T-cell (primary cell): ENCODE measurements around the gene KIAA1217. TPM values are rescaled to one million over a fixed set of nuclear protein-coding genes. Genes with fewer than 3 reads are reported as not detected.

Source experiments
- ATAC-seq, 4 experiments: fragments of 200-7000 bp in 3 of 4; fragments of 150-1000 bp in 1 of 4; cut with Tn5 transposase; replicated peaks in 1 of 4; 1 replicate in 3 of 4; 2 replicates in 1 of 4; pipeline ENCODE4 v1.10.0; 2021; ENCODE audit warnings: moderate library complexity in 3 of 4, mild to moderate bottlenecking in 2 of 4, moderate number of reproducible peaks in 1 of 4
- CTCF ChIA-PET, 2 donors: fragments of 300-600 bp; sonication (Branson Sonifier 250); formaldehyde crosslinking; loops; one replicate each; lab custom pipeline; 2022; ENCODE audit warnings: antibody characterized with exemption in 2 of 2; lab: Charles Lee
- POLR2A ChIA-PET, 2 donors: fragments of 300-600 bp; sonication (Branson Sonifier 250); formaldehyde crosslinking; loops; one replicate each; lab custom pipeline; 2022; ENCODE audit warnings: antibody characterized with exemption in 2 of 2; lab: Charles Lee
- DNase-seq, 35 experiments: peaks; one replicate each; pipeline versions ENCODE4 v3.0.0 to v3.0.0-alpha.2; 2013 to 2023
- H3K27ac ChIP-seq: one replicate; pipeline ENCODE4 v1.5.1; 2013; ENCODE audit warnings: low read length
- H3K27me3 ChIP-seq, 2 experiments: replicated peaks in 1 of 2; 1 replicate in 1 of 2; 2 replicates in 1 of 2; pipeline versions ENCODE4 v1.6.1 to v1.7.0; 2013; ENCODE audit warnings: low read length in 1 of 2, mixed read lengths in 1 of 2; ENCODE audit not compliant: control insufficient read depth in 2 of 2, insufficient read depth in 2 of 2; ENCODE audit errors: extremely low read depth in 1 of 2
- H3K36me3 ChIP-seq, 2 donors: 1 replicate in 1 of 2; 2 replicates in 1 of 2; pipeline versions ENCODE4 v1.6.1 to v1.7.0; 2013; ENCODE audit warnings: low read length in 1 of 2; ENCODE audit not compliant: control insufficient read depth in 2 of 2, insufficient read depth in 1 of 2; ENCODE audit errors: extremely low read depth in 1 of 2
- H3K4me1 ChIP-seq, 2 experiments: 1 replicate in 1 of 2; 2 replicates in 1 of 2; pipeline versions ENCODE4 v1.6.1 to v1.7.0; 2013; ENCODE audit warnings: low read length in 2 of 2, mixed read lengths in 1 of 2; ENCODE audit not compliant: insufficient read depth in 2 of 2, control insufficient read depth in 1 of 2; ENCODE audit errors: extremely low read depth in 1 of 2
- H3K4me3 ChIP-seq, 2 donors: 1 replicate in 1 of 2; 2 replicates in 1 of 2; pipeline versions ENCODE4 v1.5.1 to v1.7.0; 2013; ENCODE audit warnings: mild to moderate bottlenecking in 2 of 2, low read length in 1 of 2, moderate library complexity in 1 of 2; ENCODE audit not compliant: control insufficient read depth in 1 of 2; ENCODE audit errors: extremely low read depth in 1 of 2
- H3K9me3 ChIP-seq: 2 replicates; pipeline ENCODE4 v1.7.0; 2013
- H3K27ac Mint-ChIP-seq, 2 donors: one replicate each; pipeline ENCODE4 v1.8.0; 2020 to 2021; ENCODE audit warnings: mild to moderate bottlenecking in 2 of 2, mixed read lengths in 2 of 2
- H3K27me3 Mint-ChIP-seq, 2 donors: one replicate each; pipeline ENCODE4 v1.8.0; 2021 to 2022; ENCODE audit warnings: mixed read lengths in 2 of 2
- H3K36me3 Mint-ChIP-seq: one replicate; pipeline ENCODE4 v1.8.0; 2021; ENCODE audit warnings: mixed read lengths
- H3K4me1 Mint-ChIP-seq, 3 donors: one replicate each; pipeline ENCODE4 v1.8.0; 2020 to 2022; ENCODE audit warnings: mixed read lengths in 3 of 3, mild to moderate bottlenecking in 1 of 3
- H3K4me3 Mint-ChIP-seq, 3 donors: one replicate each; pipeline ENCODE4 v1.8.0; 2020 to 2022; ENCODE audit warnings: mild to moderate bottlenecking in 3 of 3, mixed read lengths in 3 of 3, moderate library complexity in 3 of 3
- H3K9me3 Mint-ChIP-seq, 3 donors: one replicate each; pipeline ENCODE4 v1.8.0; 2020 to 2022; ENCODE audit warnings: mixed read lengths in 3 of 3
- WGBS: methylation state at CpG from one replicate; pipeline ENCODE4 v1.1.5; 2013; ENCODE audit warnings: missing lambda C conversion rate; ENCODE audit not compliant: insufficient coverage; 5-methylcytosine and 5-hydroxymethylcytosine counted together
- total RNA-seq, 35 experiments: library from RNA in 6 of 35; stranded (reverse) in 6 of 35; fragments of 120-200 nt in 1 of 35; gene quantifications; one replicate each; pipeline versions ENCODE4 v1.2.1 to v1.2.4 and lab custom pipeline; 2013 to 2026

KIAA1217 gene
- total RNA-seq, 5 donors from 2014 or later (not counting 1 experiment from before 2014, with no cell fraction given): 0.12 to 1.2 (median 0.66) TPM; not detected in 1

DNA sequence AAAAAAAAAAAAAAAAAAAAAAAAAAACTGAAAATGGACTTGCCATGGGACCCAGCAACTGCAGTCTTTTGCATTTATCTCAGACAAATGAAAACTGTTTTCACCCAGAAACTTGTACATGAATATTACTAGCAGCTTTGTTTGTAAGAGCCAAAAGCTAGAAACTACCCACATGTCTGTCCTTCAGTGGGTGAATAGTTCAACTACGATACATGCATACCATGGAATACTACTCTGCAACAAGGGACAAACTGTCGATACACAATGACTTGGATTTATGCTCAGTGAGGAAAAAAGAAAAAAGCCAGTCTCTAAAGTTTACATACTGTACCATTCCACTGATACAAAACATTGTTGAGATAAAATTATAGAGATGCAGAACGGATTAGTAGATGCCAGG lies 195.6 kb downstream of the KIAA1217 start:
- CTCF ChIA-PET: no interaction called here
- Mint-ChIP-seq H3K9me3 (no peaks in the 10 kb centered on the region), H3K27me3 (peaks cover 4 to 7% of the 10 kb centered on the region in 2 donors), H3K4me1 (no peaks in the 10 kb centered on the region), H3K4me3 (no peak overlapping the region), H3K27ac (no peak overlapping the region), H3K36me3 (no peaks in the 10 kb centered on the region)
- no peak overlapping the region for H3K4me3 ChIP-seq
- no peaks in the 10 kb centered on the region for H3K4me1 ChIP-seq
- DNase-seq (no peak), ATAC-seq (no peak)
- H3K9me3 ChIP-seq: no peaks in the 10 kb centered on the region
- H3K36me3 ChIP-seq: no peaks in the 10 kb centered on the region
- POLR2A ChIA-PET: no interaction called here
- H3K27me3 ChIP-seq: peaks cover 0 to 2% of the 10 kb centered on the region in 2 experiments
- H3K27ac ChIP-seq: no peak overlapping the region
- no CpG with 5 or more reads among the region's 3 CpGs for WGBS

DNA sequence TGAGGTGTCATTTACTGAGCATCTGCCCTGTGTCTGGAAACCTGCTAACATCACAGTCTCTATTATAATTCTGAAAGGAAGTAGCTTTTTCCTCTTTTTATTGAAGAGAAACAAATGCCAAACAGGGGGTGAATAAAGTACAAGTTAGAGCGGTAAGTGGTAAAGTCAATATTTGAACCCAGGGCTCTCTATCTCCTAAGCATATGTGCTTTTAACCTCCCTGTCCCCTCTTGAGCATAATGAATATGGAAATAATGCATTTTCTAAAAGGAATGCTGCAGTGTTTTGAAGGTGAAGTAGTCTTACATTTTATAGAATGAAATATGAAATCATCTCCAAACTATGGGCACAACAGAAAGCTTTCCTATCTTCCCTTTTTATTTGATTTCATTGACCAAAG lies 196.7 kb downstream of the KIAA1217 start:
- Mint-ChIP-seq H3K4me3 (no peak overlapping the region), H3K27ac (no peak overlapping the region), H3K4me1 (no peaks in the 10 kb centered on the region), H3K9me3 (no peaks in the 10 kb centered on the region), H3K36me3 (no peaks in the 10 kb centered on the region), H3K27me3 (peaks cover 2 to 7% of the 10 kb centered on the region in 2 donors)
- Histone ChIP-seq H3K36me3 (no peaks in the 10 kb centered on the region), H3K9me3 (no peaks in the 10 kb centered on the region), H3K27me3 (no peaks in the 10 kb centered on the region), H3K4me1 (no peaks in the 10 kb centered on the region), H3K27ac (no peak overlapping the region), H3K4me3 (no peak overlapping the region)
- ChIA-PET CTCF (interaction anchor here in 1 of 2 donors (1.1 kb wide), 1 partner anchor 153 kb away, joined by 3 read pairs; no protein-coding TSS in a partner anchor), POLR2A (interaction anchor here in 1 of 2 donors (0.7 kb wide), 1 partner anchor 1228 kb away, joined by 3 read pairs; no protein-coding TSS in a partner anchor)
- ATAC-seq: no peak
- no CpG with 5 or more reads among the region's 1 CpG for WGBS
- DNase-seq: no peak

GRCh38 chr10:24406809-24407483 lies 198.0 kb downstream of the KIAA1217 start:
- no peak for ATAC-seq
- CTCF ChIA-PET: interaction anchor here in 1 of 2 donors (0.7 kb wide), 1 partner anchor 674 kb away, joined by 3 read pairs; no protein-coding TSS in a partner anchor
- H3K4me1 ChIP-seq: no peaks in the 10 kb centered on the region
- Mint-ChIP-seq H3K27ac (no peak overlapping the region), H3K4me1 (no peaks in the 10 kb centered on the region), H3K36me3 (no peaks in the 10 kb centered on the region), H3K27me3 (peaks cover 4 to 11% of the 10 kb centered on the region in 2 donors), H3K9me3 (no peaks in the 10 kb centered on the region), H3K4me3 (no peak overlapping the region)
- H3K27me3 ChIP-seq: no peaks in the 10 kb centered on the region
- H3K9me3 ChIP-seq: no peaks in the 10 kb centered on the region
- H3K27ac ChIP-seq: no peak overlapping the region
- no peak overlapping the region for H3K4me3 ChIP-seq
- no peak for DNase-seq
- POLR2A ChIA-PET: interaction anchor here in 1 of 2 donors (0.5 kb wide), 1 partner anchor 461 kb away, joined by 3 read pairs; no protein-coding TSS in a partner anchor
- H3K36me3 ChIP-seq: no peaks in the 10 kb centered on the region
- WGBS: 80% methylated on average over 2 of the region's 12 CpGs

DNA sequence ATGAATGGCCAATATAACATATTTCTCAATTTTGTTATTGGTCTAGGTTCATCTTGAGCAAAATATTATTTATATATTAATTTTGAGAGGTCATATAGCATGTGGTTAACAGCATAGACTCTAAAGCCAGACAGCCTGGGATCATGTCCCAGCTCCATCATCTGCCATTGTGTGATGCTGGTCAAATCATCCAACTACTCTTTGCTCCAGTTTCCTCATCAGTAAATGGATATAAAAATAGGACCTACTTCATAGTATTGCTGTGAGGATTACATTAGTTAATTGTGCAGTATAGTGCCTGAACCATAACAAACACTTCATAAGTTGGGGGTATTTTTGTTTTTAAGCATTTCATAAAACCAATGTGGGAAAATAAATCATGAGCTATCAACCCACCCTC lies 199.0 kb downstream of the KIAA1217 start:
- Mint-ChIP-seq H3K4me1 (no peaks in the 10 kb centered on the region), H3K27ac (no peak overlapping the region), H3K27me3 (peaks cover 3 to 11% of the 10 kb centered on the region in 2 donors), H3K36me3 (no peaks in the 10 kb centered on the region), H3K9me3 (no peaks in the 10 kb centered on the region), H3K4me3 (no peak overlapping the region)
- POLR2A ChIA-PET: no interaction called here
- Histone ChIP-seq H3K4me1 (no peaks in the 10 kb centered on the region), H3K36me3 (no peaks in the 10 kb centered on the region), H3K27me3 (no peaks in the 10 kb centered on the region), H3K9me3 (no peaks in the 10 kb centered on the region), H3K4me3 (no peak overlapping the region), H3K27ac (no peak overlapping the region)
- ATAC-seq (no peak), DNase-seq (no peak)
- CTCF ChIA-PET: no interaction called here

DNA sequence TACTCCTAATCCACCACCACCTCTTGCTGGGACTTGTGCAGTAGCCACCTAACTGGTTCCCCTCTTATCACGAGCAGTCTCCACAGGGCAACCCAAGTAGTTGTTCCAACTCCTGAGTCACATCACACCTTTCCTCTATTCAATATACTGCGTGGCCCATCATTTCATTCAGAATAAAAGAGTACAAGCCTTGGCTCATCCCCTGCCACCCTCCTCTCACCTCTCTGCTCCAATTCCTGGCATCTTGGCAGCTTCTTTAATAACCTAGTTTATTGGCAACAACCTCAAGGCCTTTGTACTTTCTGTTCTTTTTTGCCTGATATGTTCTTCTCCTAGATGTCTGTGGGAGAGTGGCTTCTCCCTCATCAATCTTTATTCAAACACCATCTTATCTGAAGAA lies 199.4 kb downstream of the KIAA1217 start:
- no peaks in the 10 kb centered on the region for H3K9me3 ChIP-seq
- H3K36me3 Mint-ChIP-seq: no peaks in the 10 kb centered on the region
- CTCF ChIA-PET: no interaction called here
- 79% methylated on average over 2 of the region's 2 CpGs for WGBS
- no peak overlapping the region for H3K27ac ChIP-seq
- ATAC-seq (no peak), DNase-seq (no peak)
- H3K4me3 Mint-ChIP-seq: no peak overlapping the region
- H3K4me1 Mint-ChIP-seq: no peaks in the 10 kb centered on the region
- H3K4me1 ChIP-seq: no peaks in the 10 kb centered on the region
- no peaks in the 10 kb centered on the region for H3K36me3 ChIP-seq
- H3K27me3 Mint-ChIP-seq: peaks cover 3 to 11% of the 10 kb centered on the region in 2 donors
- no peaks in the 10 kb centered on the region for H3K9me3 Mint-ChIP-seq
- H3K27me3 ChIP-seq: no peaks in the 10 kb centered on the region
- no peak overlapping the region for H3K4me3 ChIP-seq
- POLR2A ChIA-PET: no interaction called here
- no peak overlapping the region for H3K27ac Mint-ChIP-seq

GRCh38 chr10:24414597-24414996 lies 205.7 kb downstream of the KIAA1217 start:
- no peaks in the 10 kb centered on the region for H3K9me3 Mint-ChIP-seq
- ATAC-seq (no peak), DNase-seq (no peak)
- H3K9me3 ChIP-seq: no peaks in the 10 kb centered on the region
- peaks cover 7% of the 10 kb centered on the region in 2 donors for H3K27me3 Mint-ChIP-seq
- ChIA-PET POLR2A (no interaction called here), CTCF (interaction anchor here (0.5 to 0.7 kb wide), 2 partner anchors 13 to 39 kb away, joined by 3 to 5 read pairs; no protein-coding TSS in a partner anchor)
- no peaks in the 10 kb centered on the region for H3K36me3 Mint-ChIP-seq
- H3K27ac Mint-ChIP-seq: no peak overlapping the region
- H3K27me3 ChIP-seq: peaks cover 0 to 5% of the 10 kb centered on the region in 2 experiments
- 20% methylated on average over 2 of the region's 6 CpGs for WGBS
- H3K4me1 ChIP-seq: no peaks in the 10 kb centered on the region
- H3K4me3 Mint-ChIP-seq: no peak overlapping the region
- H3K4me1 Mint-ChIP-seq: no peaks in the 10 kb centered on the region
- no peaks in the 10 kb centered on the region for H3K36me3 ChIP-seq
- no peak overlapping the region for H3K27ac ChIP-seq
- H3K4me3 ChIP-seq: no peak overlapping the region
